ENCODE measurements around the gene PKLR.

GRCh38 chr1:155295942-155296267 lies 5.3 kb downstream of the PKLR start:
- no peak for TF ChIP-seq CTCF (IDR thresholded peaks at IDR 0.05)
- no peak for TF ChIP-seq POLR2A (IDR thresholded peaks at IDR 0.05)

Data from lower leg skin (tissue), 3 donors.